RPMI8226 (cell line): ENCODE results near the gene HOXA3.
A peak's percentile ranks its signal among the peaks of the same experiment; 100 is the strongest.

Source experiments
- DNase-seq: peaks from one replicate; pipeline ENCODE4 v3.0.0-alpha.2; 2015

HOXA3 gene

DNA sequence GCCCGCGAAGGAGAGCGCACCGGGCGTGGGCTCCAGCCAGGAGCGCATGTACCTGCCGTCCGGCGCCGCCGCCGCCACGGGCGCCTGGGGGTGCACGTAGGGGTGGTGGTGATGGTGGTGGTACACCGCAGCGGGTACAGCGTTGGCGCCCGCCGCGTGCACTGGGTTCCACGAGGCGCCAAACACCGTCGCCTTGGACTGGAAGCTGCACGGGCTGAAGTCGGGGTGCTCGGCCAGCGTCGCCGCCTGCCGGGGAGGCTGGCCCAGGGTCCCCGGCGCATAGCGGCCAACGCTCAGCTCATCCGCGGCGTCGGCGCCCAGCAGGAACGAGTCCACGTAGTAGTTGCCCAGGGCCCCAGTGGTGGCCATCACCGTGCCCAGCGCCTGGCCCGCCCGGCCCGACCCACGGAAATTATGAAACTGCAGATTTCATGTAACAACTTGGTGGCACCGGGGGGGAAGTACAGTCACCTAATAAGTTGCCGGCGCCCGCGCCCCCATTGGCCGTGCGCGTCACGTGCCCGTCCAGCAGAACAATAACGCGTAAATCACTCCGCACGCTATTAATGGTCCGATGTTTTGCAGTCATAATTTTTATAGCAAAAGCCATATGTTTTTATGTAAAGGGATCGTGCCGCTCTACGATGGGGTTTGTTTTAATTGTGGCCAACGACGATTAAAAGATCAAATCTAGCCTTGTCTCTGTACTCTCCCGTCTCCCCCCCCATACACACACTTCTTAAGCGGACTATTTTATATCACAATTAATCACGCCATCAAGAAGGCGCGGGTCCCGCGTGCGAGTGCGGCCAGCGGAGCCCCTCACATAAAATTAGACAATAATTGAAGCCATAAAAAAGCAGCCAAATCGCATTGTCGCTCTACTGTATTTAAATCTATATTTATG lies 13.0 kb upstream of the HOXA3 start, which contains the start of gene HOXA9:
HOXA9 (minus strand) TSS at position 449 of the 907 bp plus-strand sequence; CDS start at position 369, 80 bp downstream.
- no peak for DNase-seq

DNA sequence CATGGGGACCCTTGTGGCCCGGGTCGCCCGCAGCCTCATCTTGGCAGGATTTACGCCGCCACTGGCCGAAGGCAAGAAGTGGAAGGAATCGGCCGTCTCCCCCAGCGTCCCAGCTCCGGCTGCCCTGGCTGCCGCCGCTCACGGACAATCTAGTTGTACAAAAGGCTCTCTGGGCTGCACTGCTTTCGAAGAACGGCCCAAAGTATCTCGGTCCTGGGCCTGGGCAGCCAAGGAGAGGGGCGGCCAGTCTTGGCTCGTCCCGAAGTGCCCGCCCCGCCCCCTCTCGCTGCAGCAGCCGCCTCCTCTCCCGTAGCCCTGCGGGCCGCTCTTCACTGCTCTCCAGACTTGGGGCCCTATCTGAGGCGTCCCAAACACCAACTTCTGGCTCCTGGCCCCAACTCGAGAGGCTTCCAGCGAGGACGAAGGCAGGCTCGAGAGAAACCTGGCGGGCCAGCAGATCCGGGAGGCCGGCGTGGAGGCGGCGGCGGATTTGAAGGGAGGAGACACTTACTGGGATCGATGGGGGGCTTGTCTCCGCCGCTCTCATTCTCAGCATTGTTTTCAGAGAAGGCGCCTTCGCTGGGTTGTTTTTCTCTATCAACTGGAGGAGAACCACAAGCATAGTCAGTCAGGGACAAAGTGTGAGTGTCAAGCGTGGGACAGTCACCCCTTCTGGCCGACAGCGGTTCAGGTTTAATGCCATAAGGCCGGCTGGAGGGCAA lies 12.1 kb upstream of the HOXA3 start:
- no peak for DNase-seq

- DNase-seq, result no peak
Observed at GRCh38 chr7:27164045-27164366, 11.6 kb upstream of the HOXA3 start.

DNA sequence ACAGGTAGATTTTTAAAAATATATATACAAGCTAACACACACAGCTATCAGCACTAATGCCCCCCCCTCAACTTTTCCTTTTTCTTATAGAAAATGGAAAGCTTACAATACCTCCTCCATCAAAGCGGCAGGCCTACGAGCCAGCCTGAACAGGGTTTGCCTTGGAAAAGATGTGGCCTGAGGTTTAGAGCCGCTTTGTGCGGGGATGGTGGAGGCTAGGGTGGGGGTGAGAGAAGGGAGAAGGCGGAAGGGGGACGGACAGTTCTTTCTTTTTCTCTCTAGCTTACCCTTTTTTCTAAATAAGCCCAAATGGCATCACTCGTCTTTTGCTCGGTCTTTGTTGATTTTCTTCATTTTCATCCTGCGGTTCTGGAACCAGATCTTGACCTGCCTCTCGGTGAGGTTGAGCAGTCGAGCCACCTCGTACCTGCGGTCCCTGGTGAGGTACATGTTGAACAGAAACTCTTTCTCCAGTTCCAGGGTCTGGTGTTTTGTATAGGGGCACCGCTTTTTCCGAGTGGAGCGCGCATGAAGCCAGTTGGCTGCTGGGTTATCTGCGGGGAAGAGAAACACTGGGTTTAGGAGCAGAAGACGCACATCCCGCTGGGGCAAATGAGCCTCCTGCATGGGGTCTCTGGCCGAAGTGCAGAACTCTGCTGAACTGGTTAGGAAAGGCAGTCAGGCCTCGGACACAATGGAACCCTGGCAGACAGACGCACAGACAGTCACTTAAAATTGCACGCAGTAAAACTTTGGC lies 11.1 kb upstream of the HOXA3 start:
- no peak for DNase-seq

DNA sequence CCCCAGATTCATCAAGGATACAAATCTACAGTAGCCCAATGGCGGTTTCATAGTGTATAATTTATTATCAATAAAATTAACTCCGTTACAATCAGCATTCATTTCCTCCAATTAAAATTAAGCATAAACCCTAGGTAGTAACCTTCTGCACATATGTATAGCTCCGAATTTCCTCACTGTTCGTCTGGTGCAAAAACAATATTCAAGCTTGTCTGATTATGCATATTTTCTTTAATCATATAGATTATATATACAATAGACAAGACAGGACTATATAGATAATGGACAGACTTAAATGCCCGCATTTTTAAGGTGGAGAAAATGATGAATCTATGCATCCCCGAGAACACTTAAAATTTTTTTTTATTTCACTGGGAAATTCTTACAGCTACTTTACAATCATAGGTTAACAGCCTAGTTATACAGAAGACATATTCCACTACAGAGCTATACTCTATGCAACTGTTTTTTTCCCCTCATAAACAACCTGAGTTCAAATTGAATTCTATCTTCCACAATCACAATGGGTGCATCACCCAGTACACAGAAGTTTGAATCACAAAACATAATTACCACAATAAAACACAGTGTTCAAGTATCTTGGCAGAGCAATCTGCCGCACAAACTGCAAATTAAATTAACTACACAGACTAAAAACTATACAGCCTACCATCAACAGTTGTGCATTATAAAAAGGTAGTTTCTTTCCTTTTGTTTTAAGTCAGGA lies 10.3 kb upstream of the HOXA3 start:
- DNase-seq, result no peak

DNA sequence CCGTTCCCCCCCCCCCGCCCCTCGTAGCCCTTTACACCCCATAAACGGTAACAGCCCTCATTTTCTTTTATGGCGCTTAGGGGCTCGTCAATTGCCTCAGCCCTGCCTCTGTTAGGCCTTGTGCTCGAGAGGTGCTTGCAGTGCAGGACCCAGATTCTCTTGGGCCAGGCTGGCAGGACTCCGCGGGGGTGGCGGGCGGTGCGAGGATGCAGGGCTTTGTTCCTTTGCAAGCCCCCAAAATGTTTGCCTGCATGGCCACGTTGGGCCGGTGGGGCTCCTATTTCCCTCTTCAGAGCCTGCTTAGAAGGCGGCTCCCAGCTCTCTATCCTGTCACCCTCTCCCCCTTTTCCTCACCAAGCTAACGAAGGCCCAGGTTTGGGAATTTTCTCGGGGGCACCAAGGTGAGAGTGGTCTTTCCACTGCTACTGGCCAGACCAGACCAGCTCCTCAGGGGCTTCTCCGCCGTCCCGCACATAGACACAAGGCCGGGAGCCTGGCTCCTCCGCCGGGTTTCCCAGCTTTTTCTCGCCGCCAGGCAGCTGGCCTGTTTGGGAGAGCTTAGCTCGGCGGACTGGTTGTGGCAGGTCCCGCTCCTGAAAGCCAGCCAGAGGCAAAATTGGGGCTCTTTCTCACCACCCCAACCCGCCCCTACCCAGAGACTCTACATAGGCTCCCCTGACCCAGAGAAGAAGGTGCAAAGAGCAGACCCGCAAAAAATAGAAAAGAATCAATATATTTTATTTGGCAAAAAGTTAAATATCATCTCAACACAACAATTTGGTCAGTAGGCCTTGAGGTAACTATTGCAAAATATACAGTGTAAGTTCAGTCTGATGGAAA lies 9.6 kb upstream of the HOXA3 start:
- no peak for DNase-seq

DNA sequence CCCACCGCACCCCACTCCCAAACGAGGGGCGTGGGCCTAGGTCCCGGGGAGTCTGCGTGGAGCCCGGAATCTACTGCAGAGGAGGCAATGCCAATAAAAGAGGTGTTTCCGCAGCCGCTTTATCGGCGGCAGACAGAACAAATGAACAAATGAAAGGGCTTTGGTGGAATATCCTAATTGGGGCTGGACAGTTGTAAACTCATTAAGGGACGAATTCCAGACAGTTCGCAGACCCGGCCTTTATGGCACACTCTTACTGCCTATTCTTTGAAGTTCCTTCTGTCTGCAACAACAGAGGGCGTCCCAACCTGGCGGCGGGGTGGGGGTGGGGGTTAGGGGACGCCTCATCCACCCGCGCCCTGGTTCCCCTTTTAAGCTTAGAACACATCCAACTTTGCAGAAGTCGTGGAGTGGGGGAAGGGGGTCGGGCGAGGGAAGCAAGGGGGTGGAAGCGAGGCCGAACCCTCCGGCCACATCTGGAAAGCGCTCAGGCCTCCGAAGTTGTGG lies 8.9 kb upstream of the HOXA3 start:
- DNase-seq, result no peak

GRCh38 chr7:27160546-27161213 lies 8.3 kb upstream of the HOXA3 start:
- peak; percentile 70 for DNase-seq

DNA sequence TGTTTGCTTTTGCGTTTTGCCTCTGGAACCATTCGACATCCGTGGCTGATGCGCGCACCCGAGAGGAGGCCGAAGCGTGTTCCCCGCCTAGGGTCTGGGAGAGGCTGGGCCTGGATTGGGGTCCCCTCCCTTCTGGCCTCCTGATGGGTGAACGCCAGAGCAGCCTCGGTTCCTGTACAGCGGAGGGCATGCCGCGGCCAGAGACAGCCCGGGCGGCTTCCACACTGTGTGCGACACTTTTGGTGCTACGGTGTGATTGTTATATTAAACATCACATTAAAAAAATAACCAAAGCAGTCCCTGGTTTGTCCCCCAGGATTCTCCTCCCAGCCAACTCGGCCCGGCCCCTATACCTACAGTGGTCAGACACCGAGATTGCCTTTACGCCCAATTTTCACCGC lies 7.8 kb upstream of the HOXA3 start:
- DNase-seq, result no peak

DNA sequence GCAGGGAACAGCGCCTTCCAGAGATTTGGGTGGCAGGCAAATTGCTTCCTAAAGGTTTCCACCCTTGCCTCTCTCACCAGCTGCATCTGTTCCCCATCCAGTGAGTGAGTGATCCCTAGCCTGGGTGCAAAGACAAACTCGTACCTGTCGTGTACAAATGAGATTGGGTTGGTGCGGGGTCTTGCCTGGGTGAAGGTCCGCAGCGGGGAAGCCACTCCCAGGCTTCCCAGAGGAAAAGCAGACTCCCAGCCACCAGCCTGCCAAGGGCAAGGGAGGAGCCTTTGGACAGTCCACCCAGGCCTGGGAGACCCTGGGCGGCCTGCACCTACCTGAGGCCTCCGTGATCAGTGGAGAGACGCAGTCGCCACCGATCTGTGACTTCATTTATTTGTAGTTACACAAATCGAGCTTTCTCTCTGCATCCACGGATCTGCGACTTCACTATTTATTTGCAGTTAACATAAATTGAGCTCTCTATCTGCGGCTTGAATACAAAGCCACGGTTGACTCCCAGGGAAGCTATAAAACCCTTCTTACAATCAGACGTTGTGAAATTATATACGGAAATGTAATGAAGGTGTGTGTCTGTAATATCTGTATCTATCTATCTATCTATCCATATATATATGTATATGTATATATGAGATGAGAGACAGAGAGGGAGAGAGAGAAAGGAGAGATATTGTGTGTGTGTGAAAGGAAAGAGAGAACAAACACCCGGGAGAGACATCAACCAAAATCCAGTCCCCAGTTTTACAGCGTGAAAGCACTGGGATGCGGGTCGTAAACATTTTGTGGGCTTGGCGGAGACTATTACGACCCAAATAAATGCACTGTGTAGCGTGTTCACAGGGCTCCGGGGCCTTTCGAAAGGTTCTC lies 7.1 kb upstream of the HOXA3 start:
- no peak for DNase-seq

DNA sequence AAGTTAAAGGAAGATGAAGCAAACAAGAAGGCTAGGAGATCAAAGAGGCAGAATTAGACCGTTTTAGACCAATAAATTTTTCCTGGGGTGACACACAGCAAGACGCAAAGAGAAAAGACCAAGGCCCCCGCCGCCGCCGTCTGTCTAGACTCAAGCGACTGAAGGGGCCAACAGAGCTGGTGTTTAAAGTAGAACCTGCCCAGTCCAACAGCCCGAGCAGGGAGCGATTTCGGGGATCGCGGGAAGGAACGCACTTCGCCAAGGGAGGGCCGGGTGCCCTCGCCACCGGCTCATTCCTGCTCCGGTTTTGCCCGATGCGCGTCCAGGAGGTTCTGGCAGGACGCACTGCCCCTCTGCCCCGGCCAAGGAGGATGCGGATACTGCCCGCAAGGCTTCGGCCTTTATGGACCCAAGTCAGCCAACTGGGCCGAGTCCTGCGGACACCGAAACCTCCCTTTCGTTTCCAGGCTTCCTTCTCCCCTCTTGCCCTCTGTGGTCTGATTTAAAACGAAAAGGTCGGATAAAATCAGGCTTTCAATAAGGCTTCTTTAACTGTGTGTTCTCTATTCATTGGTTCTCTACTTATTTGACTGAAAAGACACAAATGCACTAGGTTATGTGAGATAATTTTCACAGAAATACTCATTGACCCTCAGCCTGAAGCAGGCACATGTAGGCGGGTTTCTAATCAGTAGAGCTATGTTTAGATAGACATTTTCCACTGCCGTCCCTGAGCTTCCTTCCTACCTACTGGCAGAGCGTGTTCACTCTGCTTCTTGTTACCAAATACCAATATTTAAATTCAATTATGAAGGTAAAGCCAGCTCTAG lies 6.3 kb upstream of the HOXA3 start:
- DNase-seq, result no peak

GRCh38 chr7:27157702-27158431 lies 5.5 kb upstream of the HOXA3 start:
- DNase-seq, result no peak

DNA sequence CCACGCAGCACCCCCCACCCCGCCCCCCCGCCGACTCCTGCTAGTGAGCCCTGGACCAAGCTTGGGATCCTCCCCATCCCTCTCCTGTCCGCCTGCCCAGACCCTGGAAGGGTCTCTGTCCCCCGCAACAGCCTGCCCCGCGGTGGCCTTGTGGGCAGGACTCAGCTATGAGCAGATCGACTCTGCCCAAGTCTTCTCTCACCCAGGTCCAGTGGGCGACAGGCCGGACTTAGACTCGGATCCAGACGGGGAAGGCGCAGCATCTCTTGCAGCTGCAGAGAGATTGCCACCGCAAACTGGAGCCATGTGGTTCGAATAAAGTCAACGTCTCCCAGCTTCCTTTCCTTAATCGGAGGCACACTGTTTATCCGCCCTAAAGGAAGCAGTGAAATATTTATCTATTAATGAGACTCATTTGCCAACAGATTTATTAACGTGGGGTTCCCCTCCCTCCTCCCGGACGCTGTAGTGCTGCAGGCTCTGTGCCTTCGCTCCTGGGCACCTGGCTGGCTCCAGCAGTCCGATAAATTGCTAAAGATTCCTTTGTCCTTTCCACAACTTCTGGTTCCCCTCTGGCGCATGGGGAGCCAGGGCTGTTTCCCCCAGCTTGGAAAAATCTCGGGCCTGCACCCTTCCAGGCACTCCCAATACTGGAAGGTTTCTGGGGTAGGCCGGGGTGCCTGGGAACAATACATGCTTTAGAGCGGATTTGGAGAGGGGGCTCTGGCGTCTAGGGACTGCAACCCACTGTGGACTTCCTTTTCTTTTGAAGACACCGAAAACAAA lies 4.7 kb upstream of the HOXA3 start:
- DNase-seq, result no peak

- no peak for DNase-seq
Observed at GRCh38 chr7:27156508-27156898, 4.1 kb upstream of the HOXA3 start, which contains the start of gene HOXA7. Gene HOXA7, minus strand, starts transcription at chr7:27156675. Its CDS starts 130 bp downstream, at chr7:27156545.

GRCh38 chr7:27155816-27156507 lies 3.6 kb upstream of the HOXA3 start:
- DNase-seq, result no peak

- DNase-seq, result no peak
Observed at GRCh38 chr7:27154901-27155815, 2.8 kb upstream of the HOXA3 start.
